Measurements from ENCODE around the gene MIGA1.

The MIGA1 gene

DNA sequence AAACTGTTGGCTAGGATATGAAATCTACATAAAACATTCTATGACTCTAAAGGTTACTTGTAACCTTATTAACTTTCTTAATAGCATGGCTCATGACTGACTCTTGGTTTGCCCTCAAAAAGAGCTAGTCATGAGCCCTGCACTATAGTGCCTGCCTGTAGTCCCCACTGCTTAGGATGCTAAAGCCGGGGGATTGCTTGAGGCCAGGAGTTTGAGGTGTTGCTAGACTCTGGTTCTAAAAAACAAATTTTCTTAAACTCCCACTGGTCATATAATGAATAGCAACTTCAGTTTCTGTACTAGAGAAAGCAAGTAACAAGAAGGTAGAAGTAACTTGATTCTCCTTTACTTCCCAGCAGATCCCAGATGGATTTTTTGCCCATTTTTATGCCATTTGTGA, 93.2 kb downstream of the MIGA1 start:
- Histone ChIP-seq H4K20me1 (ENCODE audit: insufficient read depth, low read length) (no peaks in the 10 kb centered on the region), H3K4me2 (ENCODE audit: low read length) (no peak overlapping the region), H2AFZ (ENCODE audit: low read depth, low read length) (no peak overlapping the region), H3K27ac (ENCODE audit: low read length) (no peak overlapping the region), H3K36me3 (replicated peaks; ENCODE audit: low read depth, low read length) (no peaks in the 10 kb centered on the region), H3K79me2 (ENCODE audit: low read length) (no peaks in the 10 kb centered on the region), H3K9ac (ENCODE audit: low read length) (no peak overlapping the region), H3K9me3 (ENCODE audit: insufficient read depth, low read length) (no peaks in the 10 kb centered on the region), H3K4me1 (ENCODE audit: low read length) (no peaks in the 10 kb centered on the region), H3K4me3 (ENCODE audit: low read length) (no peak overlapping the region), H3K27me3 (ENCODE audit: low read depth, low read length) (no peaks in the 10 kb centered on the region)
- no peak for TF ChIP-seq EZH2phosphoT487 (IDR thresholded peaks at IDR 0.05; ENCODE audit: low read depth)
- TF ChIP-seq, protein P1, sequence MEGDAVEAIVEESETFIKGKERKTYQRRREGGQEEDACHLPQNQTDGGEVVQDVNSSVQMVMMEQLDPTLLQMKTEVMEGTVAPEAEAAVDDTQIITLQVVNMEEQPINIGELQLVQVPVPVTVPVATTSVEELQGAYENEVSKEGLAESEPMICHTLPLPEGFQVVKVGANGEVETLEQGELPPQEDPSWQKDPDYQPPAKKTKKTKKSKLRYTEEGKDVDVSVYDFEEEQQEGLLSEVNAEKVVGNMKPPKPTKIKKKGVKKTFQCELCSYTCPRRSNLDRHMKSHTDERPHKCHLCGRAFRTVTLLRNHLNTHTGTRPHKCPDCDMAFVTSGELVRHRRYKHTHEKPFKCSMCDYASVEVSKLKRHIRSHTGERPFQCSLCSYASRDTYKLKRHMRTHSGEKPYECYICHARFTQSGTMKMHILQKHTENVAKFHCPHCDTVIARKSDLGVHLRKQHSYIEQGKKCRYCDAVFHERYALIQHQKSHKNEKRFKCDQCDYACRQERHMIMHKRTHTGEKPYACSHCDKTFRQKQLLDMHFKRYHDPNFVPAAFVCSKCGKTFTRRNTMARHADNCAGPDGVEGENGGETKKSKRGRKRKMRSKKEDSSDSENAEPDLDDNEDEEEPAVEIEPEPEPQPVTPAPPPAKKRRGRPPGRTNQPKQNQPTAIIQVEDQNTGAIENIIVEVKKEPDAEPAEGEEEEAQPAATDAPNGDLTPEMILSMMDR (IDR thresholded peaks at IDR 0.05; ENCODE audit: low read depth, low read length): no peak

DNA sequence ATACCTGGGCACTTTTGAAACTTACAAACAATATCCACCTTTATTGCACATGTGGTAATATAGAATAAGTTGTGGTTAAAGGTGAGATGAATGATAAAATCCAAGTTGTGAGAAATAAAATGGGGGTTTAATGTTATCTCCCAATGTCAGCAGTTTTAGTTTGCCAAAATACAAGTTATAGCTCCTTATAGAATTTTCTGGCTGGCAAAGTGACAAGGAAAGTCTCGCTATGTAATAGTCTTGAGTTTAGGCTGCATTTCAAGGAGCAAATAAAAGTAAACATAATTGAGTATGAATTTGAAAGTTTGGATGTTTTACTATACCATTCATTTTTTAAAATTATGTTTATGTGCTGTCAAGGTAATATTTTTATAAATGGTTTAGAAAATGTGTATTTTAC, 94.0 kb downstream of the MIGA1 start:
- H3K27ac ChIP-seq (ENCODE audit: low read length): no peak overlapping the region
- no peak overlapping the region for H2AFZ ChIP-seq (ENCODE audit: low read depth, low read length)
- H3K27me3 ChIP-seq (ENCODE audit: low read depth, low read length): no peaks in the 10 kb centered on the region
- H3K9ac ChIP-seq (ENCODE audit: low read length): no peak overlapping the region
- H3K79me2 ChIP-seq (ENCODE audit: low read length): no peaks in the 10 kb centered on the region
- H4K20me1 ChIP-seq (ENCODE audit: insufficient read depth, low read length): no peaks in the 10 kb centered on the region
- no peak overlapping the region for H3K4me2 ChIP-seq (ENCODE audit: low read length)
- no peak overlapping the region for H3K4me3 ChIP-seq (ENCODE audit: low read length)
- H3K4me1 ChIP-seq (ENCODE audit: low read length): no peaks in the 10 kb centered on the region
- H3K9me3 ChIP-seq (ENCODE audit: insufficient read depth, low read length): no peaks in the 10 kb centered on the region
- no peak for TF ChIP-seq EZH2phosphoT487 (IDR thresholded peaks at IDR 0.05; ENCODE audit: low read depth)
- TF ChIP-seq, protein P1 (IDR thresholded peaks at IDR 0.05; ENCODE audit: low read depth, low read length): no peak
- H3K36me3 ChIP-seq (replicated peaks; ENCODE audit: low read depth, low read length): no peaks in the 10 kb centered on the region

DNA sequence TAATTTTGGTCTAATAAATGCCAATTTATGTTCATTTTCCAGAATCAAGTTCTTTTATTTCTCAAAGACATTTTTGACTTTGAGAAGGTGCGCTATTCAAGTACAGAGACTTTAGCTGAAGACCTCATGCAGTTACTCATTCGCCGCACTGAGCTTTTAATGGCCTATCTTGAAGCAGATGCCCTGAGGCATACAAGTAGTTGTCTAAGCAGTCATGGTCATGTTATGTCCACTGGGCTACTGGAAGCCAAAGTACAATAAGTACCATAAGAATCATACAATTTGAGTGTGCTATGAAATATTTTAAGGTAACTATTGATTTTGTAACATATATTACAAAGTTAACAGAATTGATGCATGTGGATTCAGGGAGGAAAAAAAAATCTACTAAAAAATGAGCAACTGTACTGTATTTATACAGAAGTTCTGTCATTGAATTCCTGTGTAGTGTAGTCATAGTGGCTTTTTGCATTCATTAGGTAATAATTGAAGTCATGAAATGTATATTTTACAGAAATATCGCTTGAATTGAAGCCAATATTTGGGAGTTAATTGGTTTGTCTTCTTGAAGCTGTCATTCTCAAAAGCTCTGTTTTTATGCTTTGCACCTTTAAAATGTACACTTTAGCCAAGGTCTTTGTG, 95.5 kb downstream of the MIGA1 start:
- no peak for TF ChIP-seq EZH2phosphoT487 (IDR thresholded peaks at IDR 0.05; ENCODE audit: low read depth)
- TF ChIP-seq, protein P1 (IDR thresholded peaks at IDR 0.05; ENCODE audit: low read depth, low read length): no peak

DNA sequence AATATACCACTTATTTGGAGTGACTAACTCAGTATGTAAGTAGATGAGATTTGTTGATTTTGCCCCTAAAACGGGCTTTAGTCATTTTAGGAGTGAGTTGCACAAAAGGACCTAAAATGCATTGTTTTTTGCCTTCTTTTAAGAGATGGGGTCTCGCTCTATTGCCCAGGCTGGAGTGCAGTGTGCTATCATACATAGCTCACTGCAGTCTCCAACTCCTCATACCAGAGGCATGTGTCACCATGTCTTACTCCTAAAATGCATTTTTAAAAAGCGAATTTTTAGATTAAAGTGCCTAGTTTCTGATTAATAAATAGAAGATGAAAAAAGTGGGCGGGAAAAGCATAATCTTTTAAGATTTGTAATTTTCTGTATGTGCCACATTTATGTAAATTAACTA, 97.4 kb downstream of the MIGA1 start:
- no peak overlapping the region for H3K27ac ChIP-seq (ENCODE audit: low read length)
- no peaks in the 10 kb centered on the region for H4K20me1 ChIP-seq (ENCODE audit: insufficient read depth, low read length)
- no peaks in the 10 kb centered on the region for H3K79me2 ChIP-seq (ENCODE audit: low read length)
- no peak overlapping the region for H3K4me2 ChIP-seq (ENCODE audit: low read length)
- no peaks in the 10 kb centered on the region for H3K36me3 ChIP-seq (replicated peaks; ENCODE audit: low read depth, low read length)
- H2AFZ ChIP-seq (ENCODE audit: low read depth, low read length): no peak overlapping the region
- no peak overlapping the region for H3K4me3 ChIP-seq (ENCODE audit: low read length)
- no peak overlapping the region for H3K9ac ChIP-seq (ENCODE audit: low read length)
- H3K27me3 ChIP-seq (ENCODE audit: low read depth, low read length): no peaks in the 10 kb centered on the region
- H3K4me1 ChIP-seq (ENCODE audit: low read length): no peaks in the 10 kb centered on the region
- no peaks in the 10 kb centered on the region for H3K9me3 ChIP-seq (ENCODE audit: insufficient read depth, low read length)
- TF ChIP-seq EZH2phosphoT487 (IDR thresholded peaks at IDR 0.05; ENCODE audit: low read depth): no peak
- TF ChIP-seq, protein P1 (IDR thresholded peaks at IDR 0.05; ENCODE audit: low read depth, low read length): no peak

More for the DNA sequence above, 95.5 kb downstream of the MIGA1 start:
- Histone ChIP-seq H3K27me3 (ENCODE audit: low read depth, low read length) (no peaks in the 10 kb centered on the region), H3K4me2 (ENCODE audit: low read length) (no peak overlapping the region), H3K36me3 (replicated peaks; ENCODE audit: low read depth, low read length) (no peaks in the 10 kb centered on the region), H3K4me3 (ENCODE audit: low read length) (no peak overlapping the region), H3K9ac (ENCODE audit: low read length) (no peak overlapping the region), H3K79me2 (ENCODE audit: low read length) (no peaks in the 10 kb centered on the region), H3K9me3 (ENCODE audit: insufficient read depth, low read length) (no peaks in the 10 kb centered on the region), H3K4me1 (ENCODE audit: low read length) (no peaks in the 10 kb centered on the region), H3K27ac (ENCODE audit: low read length) (no peak overlapping the region), H2AFZ (ENCODE audit: low read depth, low read length) (no peak overlapping the region), H4K20me1 (ENCODE audit: insufficient read depth, low read length) (no peaks in the 10 kb centered on the region)

Data from OCI-LY3 (cell line).